ENCODE results near the gene CALD1. TPM values are rescaled to one million over a fixed set of nuclear protein-coding genes. Genes with fewer than 3 reads are reported as not detected.

The CALD1 gene
- total and polyA plus RNA-seq, 2 experiments from 2014 or later = 132 to 842 TPM

GRCh38 chr7:134827436-134827835, 48.0 kb downstream of the CALD1 start:
- no peak overlapping the region for H3K4me3 ChIP-seq
- H3K36me3 ChIP-seq (ENCODE audit: insufficient read depth) = no peaks in the 10 kb centered on the region
- Mint-ChIP-seq H3K36me3 (ENCODE audit: low read depth) (no peaks in the 10 kb centered on the region), H3K9me3 (no peaks in the 10 kb centered on the region), H3K4me3 (no peak overlapping the region), H3K4me1 (peaks cover 3% of the 10 kb centered on the region; the same call in 2 of the 3 replicates), H3K27me3 (ENCODE audit: insufficient read depth, low read depth, poor library complexity) (no peaks in the 10 kb centered on the region), H3K27ac (no peak overlapping the region)
- H4K20me1 ChIP-seq (replicated peaks; ENCODE audit: insufficient read depth) = no peaks in the 10 kb centered on the region; the same call in 1 of the 2 replicates
- TF ChIP-seq STAT1 (IDR thresholded peaks at IDR 0.05; ENCODE audit: unreplicated experiment) (no peak), EZH2 (IDR thresholded peaks at IDR 0.05; ENCODE audit: low read depth, unreplicated experiment) (no peak), NANOG (IDR thresholded peaks at IDR 0.05; ENCODE audit: borderline replicate concordance) (no peak), ZNF462 (CRISPR knock-in tag; IDR thresholded peaks at IDR 0.05) (no peak), EZH2phosphoT487 (IDR thresholded peaks at IDR 0.05; ENCODE audit: unreplicated experiment) (no peak), CTCF (conservative IDR thresholded peaks at IDR 0.05; ENCODE audit: low read depth in 2 of 2) (no peak), POLR2AphosphoS5 (IDR thresholded peaks at IDR 0.05; ENCODE audit: low read depth) (no peak), ZNF331 (CRISPR knock-in tag; IDR thresholded peaks at IDR 0.05; ENCODE audit: low read depth) (no peak), JUNB (IDR thresholded peaks at IDR 0.05; ENCODE audit: unreplicated experiment) (no peak), CREB1 (CRISPR knock-in tag; IDR thresholded peaks at IDR 0.05; ENCODE audit: low read depth) (no peak), ZNF114 (CRISPR knock-in tag; IDR thresholded peaks at IDR 0.05) (no peak)
- TF ChIP-seq, protein P1, sequence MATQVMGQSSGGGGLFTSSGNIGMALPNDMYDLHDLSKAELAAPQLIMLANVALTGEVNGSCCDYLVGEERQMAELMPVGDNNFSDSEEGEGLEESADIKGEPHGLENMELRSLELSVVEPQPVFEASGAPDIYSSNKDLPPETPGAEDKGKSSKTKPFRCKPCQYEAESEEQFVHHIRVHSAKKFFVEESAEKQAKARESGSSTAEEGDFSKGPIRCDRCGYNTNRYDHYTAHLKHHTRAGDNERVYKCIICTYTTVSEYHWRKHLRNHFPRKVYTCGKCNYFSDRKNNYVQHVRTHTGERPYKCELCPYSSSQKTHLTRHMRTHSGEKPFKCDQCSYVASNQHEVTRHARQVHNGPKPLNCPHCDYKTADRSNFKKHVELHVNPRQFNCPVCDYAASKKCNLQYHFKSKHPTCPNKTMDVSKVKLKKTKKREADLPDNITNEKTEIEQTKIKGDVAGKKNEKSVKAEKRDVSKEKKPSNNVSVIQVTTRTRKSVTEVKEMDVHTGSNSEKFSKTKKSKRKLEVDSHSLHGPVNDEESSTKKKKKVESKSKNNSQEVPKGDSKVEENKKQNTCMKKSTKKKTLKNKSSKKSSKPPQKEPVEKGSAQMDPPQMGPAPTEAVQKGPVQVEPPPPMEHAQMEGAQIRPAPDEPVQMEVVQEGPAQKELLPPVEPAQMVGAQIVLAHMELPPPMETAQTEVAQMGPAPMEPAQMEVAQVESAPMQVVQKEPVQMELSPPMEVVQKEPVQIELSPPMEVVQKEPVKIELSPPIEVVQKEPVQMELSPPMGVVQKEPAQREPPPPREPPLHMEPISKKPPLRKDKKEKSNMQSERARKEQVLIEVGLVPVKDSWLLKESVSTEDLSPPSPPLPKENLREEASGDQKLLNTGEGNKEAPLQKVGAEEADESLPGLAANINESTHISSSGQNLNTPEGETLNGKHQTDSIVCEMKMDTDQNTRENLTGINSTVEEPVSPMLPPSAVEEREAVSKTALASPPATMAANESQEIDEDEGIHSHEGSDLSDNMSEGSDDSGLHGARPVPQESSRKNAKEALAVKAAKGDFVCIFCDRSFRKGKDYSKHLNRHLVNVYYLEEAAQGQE (IDR thresholded peaks at IDR 0.05; ENCODE audit: unreplicated experiment) = no peak
- TF ChIP-seq, protein P2, sequence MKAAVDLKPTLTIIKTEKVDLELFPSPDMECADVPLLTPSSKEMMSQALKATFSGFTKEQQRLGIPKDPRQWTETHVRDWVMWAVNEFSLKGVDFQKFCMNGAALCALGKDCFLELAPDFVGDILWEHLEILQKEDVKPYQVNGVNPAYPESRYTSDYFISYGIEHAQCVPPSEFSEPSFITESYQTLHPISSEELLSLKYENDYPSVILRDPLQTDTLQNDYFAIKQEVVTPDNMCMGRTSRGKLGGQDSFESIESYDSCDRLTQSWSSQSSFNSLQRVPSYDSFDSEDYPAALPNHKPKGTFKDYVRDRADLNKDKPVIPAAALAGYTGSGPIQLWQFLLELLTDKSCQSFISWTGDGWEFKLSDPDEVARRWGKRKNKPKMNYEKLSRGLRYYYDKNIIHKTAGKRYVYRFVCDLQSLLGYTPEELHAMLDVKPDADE (IDR thresholded peaks at IDR 0.05) = no peak
- ATAC-seq (no peak), DNase-seq (ENCODE audit: low spot score) (no peak)
- no peak overlapping the region for H3K27ac ChIP-seq (ENCODE audit: low read depth)
- H3K4me1 ChIP-seq (ENCODE audit: insufficient read depth) = 0 out of 2 replicates have a peak, but pooled peaks cover 7% of the 10 kb centered on the region
- no peaks in the 10 kb centered on the region for H3F3A ChIP-seq (replicated peaks; ENCODE audit: low read depth)
- no peaks in the 10 kb centered on the region for H3K9me2 ChIP-seq (ENCODE audit: insufficient read depth)
- no peak overlapping the region for H3K4me2 ChIP-seq
- no peak overlapping the region for H2AFZ ChIP-seq
- peaks cover 32% of the 10 kb centered on the region for H3K79me2 ChIP-seq (replicated peaks; ENCODE audit: insufficient read depth)
- no peaks in the 10 kb centered on the region for H3K27me3 ChIP-seq (ENCODE audit: insufficient read depth)

Data from GM23338 (cell line).